Spleen (tissue), 11 donors: ENCODE data around the gene MAPK4. TPM values are rescaled to one million over a fixed set of nuclear protein-coding genes. Genes with fewer than 3 reads are reported as not detected.

Experiments used
- DNase-seq: peaks from one replicate; pipeline ENCODE4 v3.0.0-alpha.2; 2020
- H3K27ac ChIP-seq, 8 donors: fragments of 200-600 bp; sonication (generic) in 7 of 8; 1 replicate in 4 of 8; 2 replicates in 4 of 8; pipeline versions ENCODE4 v1.5.0 to v1.8.0; 2016 to 2021; ENCODE audit warnings: inconsistent platforms in 4 of 8, mild to moderate bottlenecking in 4 of 8, moderate library complexity in 1 of 8
- H3K27me3 ChIP-seq, 7 donors: fragments of 200-600 bp; sonication (generic) in 6 of 7; replicated peaks in 1 of 7; 1 replicate in 4 of 7; 2 replicates in 3 of 7; pipeline versions ENCODE4 v1.5.0 to v1.8.0; 2016 to 2021; ENCODE audit warnings: inconsistent platforms in 3 of 7, mild to moderate bottlenecking in 1 of 7
- H3K36me3 ChIP-seq, 6 donors: fragments of 200-600 bp; sonication (generic) in 5 of 6; 1 replicate in 4 of 6; 2 replicates in 2 of 6; pipeline versions ENCODE4 v1.5.0 to v1.8.0; 2016 to 2021; ENCODE audit warnings: inconsistent platforms in 2 of 6
- H3K4me1 ChIP-seq, 6 donors: fragments of 200-600 bp; sonication (generic) in 5 of 6; 1 replicate in 3 of 6; 2 replicates in 3 of 6; pipeline versions ENCODE4 v1.5.0 to v1.8.0; 2016 to 2021; ENCODE audit warnings: inconsistent platforms in 3 of 6
- H3K4me3 ChIP-seq, 8 donors: fragments of 200-600 bp; sonication (generic) in 7 of 8; 1 replicate in 4 of 8; 2 replicates in 4 of 8; pipeline versions ENCODE4 v1.5.0 to v1.8.0; 2016 to 2021; ENCODE audit warnings: inconsistent platforms in 4 of 8, mild to moderate bottlenecking in 4 of 8, moderate library complexity in 2 of 8
- H3K9me3 ChIP-seq, 8 donors: fragments of 200-600 bp; sonication (generic) in 7 of 8; 1 replicate in 4 of 8; 2 replicates in 4 of 8; pipeline versions ENCODE4 v1.5.0 to v1.8.0; 2016 to 2021; ENCODE audit warnings: inconsistent platforms in 4 of 8
- POLR2A ChIP-seq, 3 donors: fragments of 450-650 bp; IDR thresholded peaks; one replicate each; pipeline ENCODE4 v1.5.1; 2017; ENCODE audit warnings: antibody characterized with exemption in 3 of 3, mild to moderate bottlenecking in 1 of 3
- POLR2AphosphoS5 ChIP-seq, 3 donors: sonication (generic); formaldehyde crosslinking; IDR thresholded peaks; one replicate each; pipeline ENCODE4 v1.5.1; 2017; ENCODE audit warnings: antibody characterized with exemption in 3 of 3
- WGBS, 5 donors: extraction: QIAGEN DNeasy Blood & Tissue Kit in 3 of 5; methylation state at CpG; one replicate each; pipeline versions ENCODE4 v1.1.5 to v1.1.7; 2013 to 2018; 5-methylcytosine and 5-hydroxymethylcytosine counted together
- intact Hi-C: fragments of 100-400 bp; cut with DNase I; formaldehyde crosslinking; loops from one replicate; pipeline ENCODE4 v1.15.0; 2023; ENCODE audit warnings: low total_unique reads
- polyA plus RNA-seq, 3 donors: library from polyadenylated mRNA; stranded (reverse); fragments of 200-250 nt; gene quantifications; one replicate each; pipeline ENCODE4 v1.2.1, GENCODE V29; 2013
- total RNA-seq, 7 donors: library from RNA; depleted of rRNA in 3 of 7; stranded (reverse); fragments of >200 nt in 3 of 7; fragmentation: NEBNext Ultra II Directional in 4 of 7; extraction: Animal tissue kit (Norgen Biotek cat#: 25700) in 4 of 7; gene quantifications; one replicate each; pipeline versions ENCODE4 v1.1.0 to v1.2.1, GENCODE V29; 2016 to 2021
- TF ChIP-seq, protein P1 (sequence below), 11 experiments: fragments of 200-600 bp in 7 of 11; fragments of 450-650 bp in 4 of 11; sonication (generic) in 4 of 11; IDR thresholded peaks in 8 of 11; conservative IDR thresholded peaks in 3 of 11; 1 replicate in 7 of 11; 2 replicates in 4 of 11; pipeline versions ENCODE4 v1.4.0 to v1.8.0; 2016 to 2021; ENCODE audit warnings: antibody characterized with exemption in 11 of 11, inconsistent platforms in 4 of 11, mild to moderate bottlenecking in 1 of 11
- donor health status: healthy with polysubstance abuse.
- donor health status: DM: no; HTN: no; CAD: no; lungs with moderate emphysema.
- donor health status: DM: no; HTN: no; CAD: no.
- donor health status: Bipolar disorder and iron deficiency.
- donor health status: healthy.
- donor health status: DM: no; HTN: no; CAD: no.
- donor health status: DM: yes; HTN: yes; CAD: no.

Gene MAPK4
- total and polyA plus RNA-seq, 10 donors, result 0.02 to 0.29 (median 0.20) TPM; not detected in 4

DNA sequence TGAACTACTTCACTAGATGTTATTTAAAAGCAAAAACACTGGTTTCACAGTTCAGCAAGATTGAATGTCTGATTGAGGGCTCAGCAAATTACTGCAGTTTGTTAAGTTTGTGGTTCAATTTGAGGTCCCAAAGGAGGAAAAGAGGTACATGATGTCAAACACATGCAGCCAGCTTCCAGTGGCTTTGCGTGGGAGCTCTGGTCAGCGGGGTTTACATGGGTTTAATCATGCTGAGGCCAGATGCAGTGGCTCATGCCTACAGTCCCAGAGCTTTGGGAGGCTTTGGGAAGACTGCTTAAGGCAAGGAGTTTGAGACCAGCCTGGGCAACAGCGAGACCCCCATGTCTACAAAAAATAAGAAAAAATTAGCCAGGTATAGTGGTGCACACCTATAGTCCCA is 111.5 kb downstream of the MAPK4 start:
- 70 to 85% (median 82%) methylated on average over 3 of the region's 3 CpGs for WGBS, 5 donors
- intact Hi-C loops, result no loop called here

DNA sequence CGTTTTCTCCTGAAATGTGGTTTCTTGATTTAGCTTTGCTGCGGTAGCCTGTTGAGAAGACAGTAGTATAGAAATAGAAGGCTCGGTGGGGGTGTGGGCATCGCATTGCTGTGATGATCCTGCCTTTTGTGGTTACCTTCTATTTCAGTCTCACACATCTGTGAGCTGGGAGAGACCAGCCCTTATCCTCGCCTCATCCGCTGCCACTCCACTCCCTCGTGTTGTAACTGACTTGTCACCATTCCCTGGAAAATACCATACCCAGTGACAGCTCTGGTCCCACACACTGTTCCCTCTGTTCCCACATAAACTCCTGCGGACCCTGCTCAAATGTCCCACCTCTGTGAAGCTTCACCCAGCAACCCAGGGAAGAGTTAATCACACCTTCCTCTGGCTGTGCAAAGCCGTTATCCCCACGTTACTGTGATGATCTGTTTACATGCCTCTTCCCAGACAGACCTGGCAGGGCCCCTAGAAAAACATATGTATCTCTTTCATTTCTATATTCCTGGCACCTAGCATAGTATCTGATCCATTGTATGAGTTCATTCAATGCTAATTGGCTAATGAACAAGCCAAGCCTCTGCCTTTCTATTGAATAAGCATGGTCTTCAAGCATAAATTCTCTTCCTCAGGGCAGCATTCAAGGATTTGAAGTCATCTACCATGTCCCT is 114.6 kb downstream of the MAPK4 start:
- peak; percentile 35 for DNase-seq
- H3K9me3 ChIP-seq, result no peaks in the 10 kb centered on the region
- no peak overlapping the region for H3K4me3 ChIP-seq
- no peaks in the 10 kb centered on the region for H3K27me3 ChIP-seq
- H3K36me3 ChIP-seq, result no peaks in the 10 kb centered on the region
- intact Hi-C loops, result no loop called here
- no peak overlapping the region for H3K27ac ChIP-seq
- H3K4me1 ChIP-seq, result no peaks in the 10 kb centered on the region
- 71 to 80% (median 78%) methylated on average over 10 of the region's 10 CpGs for WGBS, 5 donors
- no peak for TF ChIP-seq POLR2A (IDR thresholded peaks at IDR 0.05)

More for the DNA sequence above, 111.5 kb downstream of the MAPK4 start:
- H3K4me1 ChIP-seq, result no peaks in the 10 kb centered on the region
- TF ChIP-seq POLR2A (IDR thresholded peaks at IDR 0.05), result no peak
- TF ChIP-seq, protein P1, sequence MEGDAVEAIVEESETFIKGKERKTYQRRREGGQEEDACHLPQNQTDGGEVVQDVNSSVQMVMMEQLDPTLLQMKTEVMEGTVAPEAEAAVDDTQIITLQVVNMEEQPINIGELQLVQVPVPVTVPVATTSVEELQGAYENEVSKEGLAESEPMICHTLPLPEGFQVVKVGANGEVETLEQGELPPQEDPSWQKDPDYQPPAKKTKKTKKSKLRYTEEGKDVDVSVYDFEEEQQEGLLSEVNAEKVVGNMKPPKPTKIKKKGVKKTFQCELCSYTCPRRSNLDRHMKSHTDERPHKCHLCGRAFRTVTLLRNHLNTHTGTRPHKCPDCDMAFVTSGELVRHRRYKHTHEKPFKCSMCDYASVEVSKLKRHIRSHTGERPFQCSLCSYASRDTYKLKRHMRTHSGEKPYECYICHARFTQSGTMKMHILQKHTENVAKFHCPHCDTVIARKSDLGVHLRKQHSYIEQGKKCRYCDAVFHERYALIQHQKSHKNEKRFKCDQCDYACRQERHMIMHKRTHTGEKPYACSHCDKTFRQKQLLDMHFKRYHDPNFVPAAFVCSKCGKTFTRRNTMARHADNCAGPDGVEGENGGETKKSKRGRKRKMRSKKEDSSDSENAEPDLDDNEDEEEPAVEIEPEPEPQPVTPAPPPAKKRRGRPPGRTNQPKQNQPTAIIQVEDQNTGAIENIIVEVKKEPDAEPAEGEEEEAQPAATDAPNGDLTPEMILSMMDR (IDR thresholded peaks at IDR 0.05 in 8 of 11, conservative IDR thresholded peaks at IDR 0.05 in 3 of 11), result no peak
- TF ChIP-seq POLR2AphosphoS5 (IDR thresholded peaks at IDR 0.05), result no peak
- no peaks in the 10 kb centered on the region for H3K27me3 ChIP-seq
- H3K4me3 ChIP-seq, result no peak overlapping the region
- no peaks in the 10 kb centered on the region for H3K36me3 ChIP-seq
- DNase-seq, result peak; percentile 10
- H3K27ac ChIP-seq, result no peak overlapping the region
- no peaks in the 10 kb centered on the region for H3K9me3 ChIP-seq

DNA sequence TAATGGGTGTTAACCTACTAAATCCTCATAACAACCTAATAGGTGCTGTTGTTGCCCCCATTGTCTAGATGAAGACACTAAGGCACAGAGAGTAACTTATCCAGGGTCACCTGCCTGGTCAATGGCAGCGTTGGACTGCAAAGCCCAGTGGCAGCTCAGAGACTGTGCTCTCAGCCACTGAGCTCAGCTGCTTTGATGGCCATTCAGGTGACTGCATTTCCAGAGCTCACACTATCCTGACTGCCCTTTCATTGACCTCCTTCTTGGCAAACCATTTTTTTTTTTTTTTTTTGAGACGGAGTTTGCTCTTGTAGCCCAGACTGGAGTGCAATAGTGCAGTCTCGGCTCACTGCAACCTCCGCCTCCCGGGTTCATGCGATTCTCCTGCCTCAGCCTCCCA is 115.2 kb downstream of the MAPK4 start:
- no peaks in the 10 kb centered on the region for H3K9me3 ChIP-seq
- peak; percentile 5 for DNase-seq
- 93 to 97% (median 95%) methylated on average over 6 of the region's 6 CpGs for WGBS, 5 donors
- intact Hi-C loops, result no loop called here
- no peak overlapping the region for H3K27ac ChIP-seq
- no peaks in the 10 kb centered on the region for H3K36me3 ChIP-seq
- H3K27me3 ChIP-seq, result no peaks in the 10 kb centered on the region
- H3K4me3 ChIP-seq, result no peak overlapping the region
- no peaks in the 10 kb centered on the region for H3K4me1 ChIP-seq
- TF ChIP-seq POLR2AphosphoS5 (IDR thresholded peaks at IDR 0.05), result no peak
- TF ChIP-seq, protein P1 (IDR thresholded peaks at IDR 0.05 in 8 of 11, conservative IDR thresholded peaks at IDR 0.05 in 3 of 11), result no peak
- TF ChIP-seq POLR2A (IDR thresholded peaks at IDR 0.05), result no peak

DNA sequence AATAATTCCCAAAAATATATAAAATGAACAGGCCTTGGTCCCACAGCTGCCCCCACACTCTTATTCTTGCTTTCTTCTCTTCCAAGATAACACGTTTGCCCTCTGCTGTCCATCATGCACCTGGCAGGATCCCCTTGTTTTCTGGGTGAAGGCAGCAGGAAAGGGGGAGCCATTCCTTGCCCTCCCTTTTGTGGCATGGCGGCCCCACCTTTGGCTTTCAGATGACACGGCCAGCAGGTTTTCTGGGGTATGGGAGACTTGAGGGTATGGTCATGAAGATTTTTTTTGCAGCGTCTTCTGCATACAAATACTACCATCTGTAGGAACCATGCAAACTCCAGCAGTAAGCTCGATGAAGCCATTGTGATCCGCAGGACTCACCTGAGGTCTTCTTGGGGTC is 118.8 kb downstream of the MAPK4 start:
- Histone ChIP-seq H3K27me3 (peaks cover 0 to 2% (median 0%) of the 10 kb centered on the region in 7 donors), H3K4me1 (no peaks in the 10 kb centered on the region), H3K27ac (no peak overlapping the region), H3K36me3 (no peaks in the 10 kb centered on the region), H3K9me3 (no peaks in the 10 kb centered on the region), H3K4me3 (no peak overlapping the region)
- 88 to 95% (median 90%) methylated on average over 6 of the region's 6 CpGs for WGBS, 5 donors
- intact Hi-C loops, result no loop called here
- DNase-seq, result peak; percentile 35
- TF ChIP-seq POLR2A (IDR thresholded peaks at IDR 0.05) (no peak), POLR2AphosphoS5 (IDR thresholded peaks at IDR 0.05) (no peak)
- TF ChIP-seq, protein P1 (IDR thresholded peaks at IDR 0.05 in 8 of 11, conservative IDR thresholded peaks at IDR 0.05 in 3 of 11), result no peak
